GM18517 (cell line): ENCODE results near the gene NUDT3.

Source experiments
- ATAC-seq: cut with Tn5 transposase; IDR thresholded peaks from one replicate; pipeline ENCODE4 v1.9.1; 2021; ENCODE audit warnings: mild to moderate bottlenecking, moderate library complexity; ENCODE audit not compliant: unreplicated experiment

Gene NUDT3

GRCh38 chr6:34230653-34231371 lies 161.7 kb downstream of the NUDT3 start:
- ATAC-seq = no peak

GRCh38 chr6:34229877-34230276 lies 162.6 kb downstream of the NUDT3 start:
- ATAC-seq = no peak
